GM12892 (cell line): ENCODE results near the gene ZBTB7B.

Experiments
- POLR2A ChIP-seq: IDR thresholded peaks from 2 replicates; pipeline ENCODE4 v1.6.1; 2011; ENCODE audit warnings: low read depth, low read length, control low read depth
- POLR2AphosphoS5 ChIP-seq: IDR thresholded peaks from 2 replicates; pipeline ENCODE4 v1.6.1; 2011; ENCODE audit warnings: low read depth, low read length, control low read depth
- TAF1 ChIP-seq: IDR thresholded peaks from 2 replicates; pipeline ENCODE4 v1.6.1; 2011; ENCODE audit warnings: low read depth, mild to moderate bottlenecking, control low read depth, low read length, borderline replicate concordance

DNA sequence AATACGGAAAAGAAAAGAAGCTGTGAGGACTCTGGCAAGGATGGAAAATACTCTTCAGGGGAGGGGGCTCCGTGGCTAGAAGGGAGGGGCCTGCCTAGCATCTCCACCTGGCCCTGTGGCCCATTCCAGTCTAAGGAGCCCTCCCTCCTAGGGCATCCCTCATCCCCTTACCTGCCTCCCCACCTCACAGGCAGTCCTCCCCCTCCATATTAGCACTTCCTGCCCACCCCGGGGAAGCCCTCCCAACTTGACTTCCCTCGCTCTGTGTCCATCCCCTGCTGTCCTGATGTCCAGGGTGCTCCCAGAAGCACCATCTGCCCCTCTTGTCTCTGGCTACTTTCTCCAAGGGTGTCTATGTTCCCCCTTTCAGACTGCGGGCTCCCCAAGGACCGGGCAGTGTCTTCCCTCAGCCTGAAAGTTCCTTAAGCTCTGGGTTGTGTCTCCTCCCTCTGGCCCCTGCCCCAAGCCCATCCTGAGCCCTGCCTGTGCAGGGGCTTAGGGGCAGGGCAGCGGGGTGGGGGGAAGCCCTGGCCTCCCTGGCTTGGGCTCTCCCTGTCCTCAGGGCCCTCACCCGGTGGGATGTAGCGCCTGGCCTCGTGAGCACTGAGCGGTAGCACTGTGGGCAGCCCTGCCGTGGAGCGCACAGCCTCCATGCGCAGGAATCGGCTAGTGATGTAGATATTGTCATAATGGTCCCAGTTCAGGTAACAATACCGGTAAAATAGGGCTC is 27.1 kb downstream of the ZBTB7B start:
- TF ChIP-seq POLR2A, result no peak
- TF ChIP-seq POLR2AphosphoS5, result no peak
- no peak for TF ChIP-seq TAF1
